Gastrocnemius medialis (tissue), 4 donors: ENCODE results near the gene LRFN2.

ENCODE experiments used
- CTCF ChIP-seq, 5 experiments: fragments of 450-650 bp in 3 of 5; fragments of 200-600 bp in 2 of 5; sonication (generic) in 2 of 5; IDR thresholded peaks in 4 of 5; conservative IDR thresholded peaks in 1 of 5; 1 replicate in 4 of 5; 2 replicates in 1 of 5; pipeline ENCODE4 v1.5.1; 2016 to 2019; ENCODE audit warnings: antibody characterized with exemption in 5 of 5, mild to moderate bottlenecking in 3 of 5, moderate library complexity in 3 of 5
- POLR2A ChIP-seq, 2 donors: fragments of 450-650 bp; IDR thresholded peaks; one replicate each; pipeline ENCODE4 v1.6.1; 2017; ENCODE audit warnings: antibody characterized with exemption in 2 of 2, mild to moderate bottlenecking in 2 of 2, moderate library complexity in 2 of 2

GRCh38 chr6:40634429-40634828, 47.3 kb upstream of the LRFN2 start:
- no peak for TF ChIP-seq CTCF (IDR thresholded peaks at IDR 0.05 in 4 of 5, conservative IDR thresholded peaks at IDR 0.05 in 1 of 5)
- no peak for TF ChIP-seq POLR2A (IDR thresholded peaks at IDR 0.05)
